Activated CD4-positive, alpha-beta T cell treated with anti-CD3 and anti-CD28 coated beads, Interleukin-2, amount 50 U/mL, for 24 hours (primary cell): ENCODE results near the gene WFIKKN2.
"Not testable (repeated sequence)": the region's sequence is repeated elsewhere in the genome, so short reads cannot be mapped to it uniquely, and the experiment has no call there.

Experiments
- DNase-seq, 2 donors: peaks; one replicate each; pipeline ENCODE4 v3.0.0-alpha.2; 2020; ENCODE audit warnings: low read depth in 1 of 2, low spot score in 1 of 2

WFIKKN2 gene

GRCh38 chr17:50835301-50836234, at the start of gene WFIKKN2:
TSS of gene WFIKKN2 (plus strand) at chr17:50835586. CDS start at chr17:50835938, 352 bp downstream.
- DNase-seq = no peak

GRCh38 chr17:50785946-50786570, 49.3 kb upstream of the WFIKKN2 start:
- DNase-seq = no peak

- DNase-seq = no peak
Measured at GRCh38 chr17:50787106-50787505, 48.3 kb upstream of the WFIKKN2 start.

- DNase-seq = no peak
Measured at GRCh38 chr17:50790618-50791017, 44.8 kb upstream of the WFIKKN2 start.

GRCh38 chr17:50792132-50792531, 43.3 kb upstream of the WFIKKN2 start:
- DNase-seq = no peak

GRCh38 chr17:50793007-50793406, 42.4 kb upstream of the WFIKKN2 start:
- no peak for DNase-seq

GRCh38 chr17:50794361-50794760, 41.0 kb upstream of the WFIKKN2 start:
- DNase-seq = no peak

GRCh38 chr17:50797135-50797810, 38.1 kb upstream of the WFIKKN2 start:
- no peak for DNase-seq

- DNase-seq = no peak
Measured at GRCh38 chr17:50798424-50799288, 36.7 kb upstream of the WFIKKN2 start.

GRCh38 chr17:50799582-50799981, 35.8 kb upstream of the WFIKKN2 start:
- DNase-seq = no peak

- DNase-seq = no peak
Measured at GRCh38 chr17:50800196-50800700, 35.1 kb upstream of the WFIKKN2 start.

GRCh38 chr17:50802609-50803571, 32.5 kb upstream of the WFIKKN2 start:
- no peak for DNase-seq

- DNase-seq = no peak
Measured at GRCh38 chr17:50803676-50804075, 31.7 kb upstream of the WFIKKN2 start.

- not testable (repeated sequence) for DNase-seq
Measured at GRCh38 chr17:50804749-50805475, 30.5 kb upstream of the WFIKKN2 start.

- DNase-seq = no peak
Measured at GRCh38 chr17:50805486-50805885, 29.9 kb upstream of the WFIKKN2 start.

- no peak for DNase-seq
Measured at GRCh38 chr17:50806141-50806643, 29.2 kb upstream of the WFIKKN2 start.

GRCh38 chr17:50807009-50807408, 28.4 kb upstream of the WFIKKN2 start:
- no peak for DNase-seq

GRCh38 chr17:50807675-50808074, 27.7 kb upstream of the WFIKKN2 start:
- no peak for DNase-seq

- no peak for DNase-seq
Measured at GRCh38 chr17:50808413-50808812, 27.0 kb upstream of the WFIKKN2 start.
